Measurements from ENCODE around the gene NYNRIN.
A peak's percentile ranks its signal among the peaks of the same experiment; 100 is the strongest.
"Not testable (repeated sequence)": the region's sequence is repeated elsewhere in the genome, so short reads cannot be mapped to it uniquely, and the experiment has no call there.

The NYNRIN gene

DNA sequence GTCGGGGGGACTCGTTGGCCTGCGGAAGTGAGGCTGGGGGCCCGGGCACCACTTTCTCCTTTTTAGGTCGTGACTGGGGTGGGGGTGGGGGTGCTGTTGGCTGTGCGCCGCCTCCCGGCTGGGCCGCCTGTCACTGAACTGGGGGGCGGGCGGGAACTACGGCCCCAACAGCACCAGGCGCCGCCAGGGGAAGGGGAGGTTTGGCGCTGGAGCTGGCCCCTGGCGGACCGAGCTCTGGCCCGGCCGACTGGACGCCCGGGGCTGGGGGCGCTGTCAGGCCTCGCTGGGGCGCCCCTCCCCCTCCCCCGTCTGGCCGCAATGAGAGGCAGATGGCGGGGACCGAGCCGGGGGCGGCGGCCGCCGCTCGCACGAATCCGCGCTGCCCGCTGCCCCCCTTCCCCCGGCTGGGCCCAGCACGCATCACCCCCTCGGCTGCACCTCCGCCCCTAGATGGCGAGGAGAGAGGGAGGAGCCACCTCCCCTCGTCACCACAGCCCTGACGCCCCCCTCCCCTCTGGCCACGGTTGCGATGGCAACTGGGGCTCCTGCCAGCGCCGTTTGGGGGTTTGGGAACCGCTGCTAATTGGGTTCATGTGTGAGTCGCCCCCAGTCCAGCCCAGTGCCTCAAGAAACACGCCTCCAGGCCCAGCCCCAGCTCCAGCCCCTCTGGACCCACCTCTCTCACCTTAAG lies 30.1 kb upstream of the NYNRIN start:
- intact Hi-C loops (cut with DNase I): no loop called here
- peak in 27 of 42 donors; percentile 8 to 66 (median 32) for DNase-seq

DNA sequence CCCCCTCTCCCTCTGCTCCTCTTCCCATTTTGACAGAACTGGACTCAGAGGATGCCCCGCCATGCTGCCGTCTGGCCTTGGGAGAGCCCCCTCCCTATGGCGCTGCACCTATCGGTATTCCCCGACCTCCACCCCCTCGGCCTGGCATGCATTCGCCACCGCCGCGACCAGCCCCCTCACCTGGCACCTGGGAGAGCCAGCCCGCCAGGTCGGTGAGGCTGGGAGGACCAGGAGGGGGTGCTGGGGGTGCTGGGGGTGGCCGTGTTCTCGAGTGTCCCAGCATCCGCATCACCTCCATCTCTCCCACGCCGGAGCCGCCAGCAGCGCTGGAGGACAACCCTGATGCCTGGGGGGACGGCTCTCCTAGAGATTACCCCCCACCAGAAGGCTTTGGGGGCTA lies 29.3 kb upstream of the NYNRIN start:
- intact Hi-C loops (cut with DNase I): no loop called here
- DNase-seq: no peak

DNA sequence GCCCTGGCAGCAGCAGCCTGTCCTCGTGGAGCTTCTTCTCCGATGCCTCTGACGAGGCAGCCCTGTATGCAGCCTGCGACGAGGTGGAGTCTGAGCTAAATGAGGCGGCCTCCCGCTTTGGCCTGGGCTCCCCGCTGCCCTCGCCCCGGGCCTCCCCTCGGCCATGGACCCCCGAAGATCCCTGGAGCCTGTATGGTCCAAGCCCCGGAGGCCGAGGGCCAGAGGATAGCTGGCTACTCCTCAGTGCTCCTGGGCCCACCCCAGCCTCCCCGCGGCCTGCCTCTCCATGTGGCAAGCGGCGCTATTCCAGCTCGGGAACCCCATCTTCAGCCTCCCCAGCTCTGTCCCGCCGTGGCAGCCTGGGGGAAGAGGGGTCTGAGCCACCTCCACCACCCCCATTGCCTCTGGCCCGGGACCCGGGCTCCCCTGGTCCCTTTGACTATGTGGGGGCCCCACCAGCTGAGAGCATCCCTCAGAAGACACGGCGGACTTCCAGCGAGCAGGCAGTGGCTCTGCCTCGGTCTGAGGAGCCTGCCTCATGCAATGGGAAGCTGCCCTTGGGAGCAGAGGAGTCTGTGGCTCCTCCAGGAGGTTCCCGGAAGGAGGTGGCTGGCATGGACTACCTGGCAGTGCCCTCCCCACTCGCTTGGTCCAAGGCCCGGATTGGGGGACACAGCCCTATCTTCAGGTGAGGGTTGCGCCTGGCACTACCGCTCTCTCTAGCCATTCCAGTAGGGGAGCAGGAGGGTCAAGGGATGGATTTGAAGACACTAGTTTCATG lies 28.7 kb upstream of the NYNRIN start:
- intact Hi-C loops (cut with DNase I): no loop called here
- DNase-seq: no peak

DNA sequence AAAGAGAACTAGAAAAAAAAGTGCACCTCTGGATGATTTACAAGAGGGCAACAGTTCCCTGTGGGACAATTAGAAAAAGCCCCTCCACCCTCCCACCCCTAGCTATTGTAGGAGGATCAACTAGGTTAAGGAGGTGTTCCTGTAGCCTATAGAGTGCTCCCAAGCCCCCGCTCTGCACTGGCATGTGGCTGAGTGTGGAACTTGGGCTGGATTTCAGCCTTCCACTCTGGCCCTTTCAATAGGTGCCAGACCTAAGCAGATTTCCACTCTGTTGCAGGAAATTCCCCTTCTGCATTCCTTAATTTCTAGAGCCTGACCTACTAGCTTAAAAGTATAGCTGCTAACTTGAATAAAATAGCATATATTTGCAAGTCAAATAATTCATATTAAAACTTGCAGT lies 28.1 kb upstream of the NYNRIN start:
- intact Hi-C loops (cut with DNase I): no loop called here

DNA sequence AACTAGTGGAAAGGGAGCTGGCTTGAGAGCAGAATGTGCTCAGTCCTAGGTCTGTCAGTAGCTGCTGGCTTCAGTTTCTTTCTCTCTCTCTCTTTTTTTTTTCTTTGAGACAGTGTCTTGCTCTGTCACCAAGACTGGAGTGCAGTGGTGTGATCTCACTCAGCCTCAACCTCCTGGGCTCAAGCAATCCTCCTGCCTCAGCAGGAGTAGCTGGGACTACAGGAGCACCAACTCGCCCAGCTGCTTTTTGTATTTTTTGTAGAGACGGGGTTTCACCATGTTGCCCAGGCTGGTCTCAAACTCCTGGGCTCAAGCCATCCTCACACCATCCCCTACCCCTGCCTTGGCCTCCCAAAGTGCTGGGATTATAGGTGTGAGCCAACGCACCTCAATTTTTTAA lies 27.2 kb upstream of the NYNRIN start:
- DNase-seq; intact Hi-C loops (cut with DNase I): not testable (repeated sequence)

More for the DNA sequence above, 28.1 kb upstream of the NYNRIN start:
- no peak for DNase-seq

DNA sequence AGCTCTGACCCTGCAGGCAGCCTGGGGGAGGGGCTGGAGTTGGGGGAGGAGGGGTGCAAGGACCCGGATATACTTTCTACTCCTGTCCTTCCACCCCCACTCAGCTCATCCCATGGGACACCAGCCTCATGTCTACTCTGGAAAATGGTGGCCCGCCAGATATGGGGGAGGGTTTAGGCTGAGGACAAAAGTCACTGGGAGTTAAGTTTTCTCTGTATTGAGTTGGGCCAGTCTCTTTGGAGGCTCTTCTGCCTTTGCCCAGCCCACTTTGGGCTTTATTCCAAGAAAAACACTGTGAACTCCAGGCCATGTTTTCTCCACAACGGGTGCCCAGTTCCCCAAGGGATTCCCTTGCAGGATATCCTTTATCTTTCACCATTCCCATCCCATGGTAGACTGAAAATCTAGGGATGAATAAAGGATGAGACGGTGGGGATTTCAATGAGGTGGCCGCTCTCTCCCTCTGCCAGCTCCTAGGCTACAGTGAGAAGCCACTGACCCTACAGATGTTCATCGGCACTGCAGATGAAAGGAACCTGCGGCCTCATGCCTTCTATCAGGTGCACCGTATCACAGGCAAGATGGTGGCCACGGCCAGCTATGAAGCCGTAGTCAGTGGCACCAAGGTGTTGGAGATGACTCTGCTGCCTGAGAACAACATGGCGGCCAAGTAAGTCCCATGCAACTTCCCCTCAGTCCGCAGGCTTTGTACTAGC lies 25.9 kb upstream of the NYNRIN start:
- DNase-seq: no peak

DNA sequence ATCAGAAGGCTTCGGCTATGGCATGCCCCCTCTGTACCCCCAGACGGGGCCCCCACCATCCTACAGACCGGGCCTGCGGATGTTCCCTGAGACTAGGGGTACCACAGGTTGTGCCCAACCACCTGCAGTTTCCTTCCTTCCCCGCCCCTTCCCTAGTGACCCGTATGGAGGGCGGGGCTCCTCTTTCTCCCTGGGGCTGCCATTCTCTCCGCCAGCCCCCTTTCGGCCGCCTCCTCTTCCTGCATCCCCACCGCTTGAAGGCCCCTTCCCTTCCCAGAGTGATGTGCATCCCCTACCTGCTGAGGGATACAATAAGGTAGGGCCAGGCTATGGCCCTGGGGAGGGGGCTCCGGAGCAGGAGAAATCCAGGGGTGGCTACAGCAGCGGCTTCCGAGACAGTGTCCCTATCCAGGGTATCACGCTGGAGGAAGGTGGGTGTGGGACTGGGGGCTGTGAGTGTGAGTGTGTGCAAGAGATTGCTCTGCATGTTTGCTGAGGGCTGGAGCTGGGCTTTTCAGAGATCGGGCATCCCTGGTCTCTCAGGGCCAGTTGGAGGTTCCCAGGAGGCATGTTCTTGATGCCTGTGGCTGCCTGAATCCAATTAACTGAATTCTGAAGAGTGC lies 22.2 kb upstream of the NYNRIN start:
- DNase-seq: no peak
- intact Hi-C loops (cut with DNase I): no loop called here

More for the DNA sequence above, 25.9 kb upstream of the NYNRIN start:
- intact Hi-C loops (cut with DNase I): no loop called here

DNA sequence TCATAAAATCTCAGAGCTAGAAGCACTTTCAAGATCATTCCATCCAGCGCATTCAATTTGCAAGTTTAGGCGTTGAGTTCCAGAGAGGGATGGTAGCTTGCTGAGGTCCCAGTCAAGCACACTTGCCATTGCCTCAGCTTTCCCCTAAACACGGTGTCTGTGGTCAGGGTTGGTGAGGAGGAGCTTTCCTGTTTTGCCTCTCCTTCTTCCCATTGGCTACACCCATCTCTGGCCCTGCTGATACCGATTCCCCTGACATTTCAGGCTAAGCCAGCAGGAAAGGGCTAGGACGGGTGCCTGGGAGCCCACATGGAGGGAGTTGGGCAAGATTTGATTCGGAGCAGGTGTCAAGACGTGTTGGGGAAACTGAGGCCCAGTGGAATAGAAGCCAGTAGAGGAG lies 21.7 kb upstream of the NYNRIN start:
- intact Hi-C loops (cut with DNase I): no loop called here
- no peak for DNase-seq

DNA sequence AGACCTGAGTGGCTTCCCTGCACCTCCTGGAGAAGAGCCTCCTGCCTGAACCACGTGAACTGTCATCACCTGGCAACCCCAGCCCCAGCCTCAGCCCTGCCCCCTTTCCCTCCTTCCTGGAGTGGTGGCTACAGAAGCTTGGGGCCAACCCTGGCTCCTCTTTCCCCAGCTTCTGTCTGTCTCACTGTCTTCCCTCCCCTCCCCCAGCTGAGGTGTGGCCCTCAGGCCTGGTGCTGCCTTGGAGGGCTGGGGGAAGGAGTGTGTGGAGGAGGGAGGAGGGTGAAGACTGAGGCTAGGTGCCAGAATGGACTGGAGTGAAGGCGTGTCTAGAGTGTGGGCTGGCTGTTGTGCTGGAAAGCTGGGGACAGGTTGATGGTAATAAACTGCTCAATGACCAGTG lies 21.1 kb upstream of the NYNRIN start:
- DNase-seq: peak in 1 of 42 donors; percentile 8

DNA sequence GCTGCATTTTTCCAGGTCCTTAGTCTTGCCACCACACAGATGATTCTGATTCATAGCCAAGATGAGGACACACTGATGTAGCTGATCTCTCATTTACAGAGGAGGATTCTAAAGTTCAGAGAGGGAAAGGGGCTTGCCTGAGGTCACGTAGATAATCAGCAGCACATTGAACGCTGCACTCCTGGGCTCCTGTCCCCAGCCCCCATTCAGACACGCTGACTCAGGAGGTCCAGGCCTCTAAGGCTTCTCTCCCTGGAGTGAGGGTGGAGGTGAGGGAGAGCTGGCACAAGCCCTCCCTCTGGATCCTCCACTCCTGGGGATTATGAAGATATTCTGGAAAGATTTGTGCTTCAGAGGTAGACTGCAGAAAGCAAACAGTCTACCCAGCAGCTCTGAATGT lies 20.5 kb upstream of the NYNRIN start:
- peak in 1 of 42 donors; percentile 12 for DNase-seq
- intact Hi-C loops (cut with DNase I): no loop called here

More for the DNA sequence above, 21.1 kb upstream of the NYNRIN start:
- intact Hi-C loops (cut with DNase I): no loop called here

DNA sequence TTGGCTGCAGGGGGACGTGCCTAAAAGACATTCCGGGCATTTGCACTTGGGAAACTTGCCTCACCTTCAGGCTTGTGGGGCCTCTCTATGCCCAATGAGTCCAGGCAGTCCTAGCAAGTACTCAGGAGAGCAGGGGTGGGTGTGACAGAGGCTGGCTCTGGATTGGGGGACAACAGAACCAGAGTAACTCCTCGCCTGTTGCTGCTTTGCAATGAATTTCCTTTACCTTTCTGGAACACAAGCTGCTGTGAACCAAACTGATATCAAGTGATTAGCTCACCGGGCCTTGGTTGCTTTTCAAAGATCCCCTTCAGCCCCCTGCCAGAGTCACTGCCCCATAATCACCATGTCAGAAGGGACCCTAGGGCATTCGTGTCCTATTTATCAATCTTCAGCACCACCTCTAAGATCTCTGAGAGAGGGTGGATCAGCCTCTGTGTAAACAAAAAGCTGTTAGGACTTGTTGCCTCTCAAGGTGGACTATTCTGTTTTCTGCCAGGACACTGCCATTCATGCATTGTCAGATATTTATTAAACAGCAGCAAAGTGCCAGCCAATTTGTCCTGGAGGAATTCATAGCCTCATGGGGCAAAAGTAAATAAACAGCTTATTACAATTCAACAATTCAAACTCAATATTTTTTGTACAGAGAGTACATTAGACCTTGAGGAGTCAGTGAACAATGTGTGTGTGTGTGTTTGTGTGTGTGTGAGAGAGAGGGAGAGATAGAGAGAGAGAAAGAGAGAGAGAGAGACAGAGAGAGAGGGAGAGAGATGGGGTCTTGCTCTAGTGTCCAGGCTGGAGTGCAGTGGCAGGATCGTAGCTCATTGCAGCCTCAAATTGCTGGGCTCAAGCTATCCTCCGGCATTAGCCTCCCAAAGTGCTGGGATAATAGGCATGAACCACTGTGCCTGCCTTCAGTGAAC lies 19.6 kb upstream of the NYNRIN start:
- DNase-seq: peak in 1 of 42 donors; percentile 21
- intact Hi-C loops (cut with DNase I): no loop called here

DNA sequence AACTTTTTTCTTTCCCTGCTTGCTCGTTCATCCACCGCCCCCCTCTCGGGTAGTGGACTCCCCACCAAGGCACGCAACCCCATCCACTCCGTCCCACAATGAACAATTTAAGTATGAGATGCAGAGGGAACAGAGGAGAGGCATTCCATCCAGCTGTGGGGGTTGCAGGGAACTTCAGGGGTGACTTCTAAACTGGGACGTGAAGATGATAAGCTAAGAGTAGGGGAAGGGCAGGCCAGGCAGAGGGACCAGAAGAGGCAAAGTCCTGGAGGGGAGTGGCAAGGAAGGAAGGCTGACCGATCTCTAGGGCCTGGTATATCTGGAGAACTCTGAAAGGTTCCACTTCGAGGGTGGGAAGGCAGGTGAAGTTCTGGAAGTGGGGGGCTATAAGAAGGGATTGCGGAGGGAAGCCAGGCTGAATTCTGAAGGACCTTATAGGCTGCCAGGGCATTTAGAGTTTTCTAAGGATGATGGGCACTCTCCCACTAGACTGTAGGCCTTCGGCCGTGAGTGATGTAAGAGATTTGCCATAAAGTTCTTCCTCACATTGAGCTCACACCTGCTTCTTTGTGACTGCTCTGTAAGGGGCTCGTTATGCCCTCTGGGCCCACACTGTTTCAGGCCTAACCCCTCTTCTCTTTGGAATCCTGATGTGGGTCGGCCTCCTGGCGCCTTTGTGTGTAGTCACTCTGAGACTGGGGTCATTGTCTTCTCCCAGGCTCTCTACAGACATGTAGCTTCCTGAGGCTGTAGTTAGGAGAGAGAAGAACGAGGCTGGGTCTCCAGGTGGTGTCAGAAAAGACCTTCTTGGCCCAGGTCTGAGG lies 18.7 kb upstream of the NYNRIN start:
- intact Hi-C loops (cut with DNase I): no loop called here
- DNase-seq: peak in 1 of 42 donors; percentile 12

DNA sequence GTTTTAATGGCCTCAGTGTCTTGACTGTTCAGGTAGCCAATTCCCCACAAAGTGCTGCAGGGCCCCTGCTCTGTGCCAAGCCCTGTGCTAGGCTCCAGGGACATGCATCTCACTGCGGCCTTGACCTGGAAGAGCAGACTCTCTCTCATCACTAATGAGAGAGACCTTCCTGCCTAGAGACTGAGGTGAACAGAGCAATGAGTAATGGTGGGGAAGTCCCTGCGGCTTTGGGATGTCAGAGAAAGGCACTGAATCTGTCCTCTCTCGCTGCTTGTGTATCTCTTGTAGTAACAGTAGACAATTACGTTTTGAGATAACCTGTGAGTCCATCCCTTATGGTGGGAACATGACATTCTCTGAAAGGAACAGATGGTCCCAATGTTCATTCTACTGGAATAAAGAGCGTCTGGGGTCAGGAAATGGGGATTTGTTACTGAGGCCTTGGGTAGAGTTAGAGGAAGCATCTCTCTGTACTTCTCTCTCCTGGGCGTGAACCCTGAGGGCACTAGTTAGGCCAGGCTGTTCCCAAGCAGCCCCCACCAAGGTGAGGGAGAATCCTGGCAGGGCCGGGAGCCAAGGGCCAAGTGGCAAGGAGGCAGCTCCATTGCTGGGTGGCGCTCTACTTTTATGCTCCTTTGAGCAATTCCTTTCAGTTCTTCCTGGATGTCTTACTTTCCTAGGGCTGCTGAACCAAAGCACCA lies 17.3 kb upstream of the NYNRIN start:
- peak in 1 of 42 donors; percentile 26 for DNase-seq
- intact Hi-C loops (cut with DNase I): no loop called here

DNA sequence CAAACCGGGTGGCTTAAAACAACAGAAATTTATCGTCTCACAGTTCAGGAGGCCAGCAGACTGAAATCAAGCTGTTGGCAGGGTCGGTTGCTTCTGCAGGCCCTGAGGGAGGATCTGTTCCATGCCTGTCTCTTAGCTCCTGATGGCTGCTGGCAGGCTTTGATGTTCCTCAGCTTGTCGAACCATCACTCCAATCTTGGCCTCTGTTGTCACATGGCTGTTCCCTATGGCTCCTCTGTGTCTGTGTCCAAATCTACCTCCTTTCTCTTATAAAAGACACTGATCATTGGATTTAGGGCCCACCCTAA lies 16.8 kb upstream of the NYNRIN start:
- intact Hi-C loops (cut with DNase I): no loop called here
- no peak for DNase-seq

DNA sequence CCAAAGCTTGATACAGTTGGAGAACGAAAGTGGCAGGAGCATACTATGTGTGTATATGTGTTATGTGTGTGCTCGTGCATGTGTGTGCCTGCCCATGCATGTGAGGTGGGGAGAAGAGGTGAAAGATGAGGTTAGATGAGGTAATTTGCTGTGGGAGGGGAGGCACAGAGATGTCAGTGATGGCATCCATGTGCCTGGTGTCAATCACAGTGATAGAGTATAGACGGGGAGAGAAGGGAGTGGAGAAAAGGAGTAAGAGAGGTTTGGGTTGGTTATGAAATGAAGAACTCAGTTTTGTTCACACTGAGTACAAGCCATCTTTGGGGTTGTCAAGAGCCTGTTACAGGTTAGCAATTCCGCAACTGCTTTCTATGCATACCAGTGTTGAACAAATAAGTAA lies 14.6 kb upstream of the NYNRIN start:
- intact Hi-C loops (cut with DNase I): no loop called here
- DNase-seq: no peak

DNA sequence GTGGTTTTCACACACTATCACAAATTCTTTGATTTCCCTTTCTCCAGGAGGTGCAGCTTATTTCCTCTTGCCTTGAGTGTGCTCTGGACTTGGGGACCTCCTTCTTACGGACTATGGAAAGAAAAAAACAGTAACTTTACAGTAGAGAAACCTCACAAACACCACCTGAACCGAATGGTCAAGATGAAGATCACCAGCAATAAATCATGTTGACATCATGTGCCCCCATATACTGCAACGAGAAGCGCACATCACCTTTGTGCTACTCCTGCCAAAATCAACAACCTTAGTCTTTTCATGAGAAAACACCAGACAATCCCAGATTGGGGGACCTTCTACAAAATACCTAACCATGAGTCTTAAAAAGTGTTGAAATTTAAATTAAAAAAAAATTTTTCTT lies 13.3 kb upstream of the NYNRIN start:
- DNase-seq: no peak
- intact Hi-C loops (cut with DNase I): no loop called here

DNA sequence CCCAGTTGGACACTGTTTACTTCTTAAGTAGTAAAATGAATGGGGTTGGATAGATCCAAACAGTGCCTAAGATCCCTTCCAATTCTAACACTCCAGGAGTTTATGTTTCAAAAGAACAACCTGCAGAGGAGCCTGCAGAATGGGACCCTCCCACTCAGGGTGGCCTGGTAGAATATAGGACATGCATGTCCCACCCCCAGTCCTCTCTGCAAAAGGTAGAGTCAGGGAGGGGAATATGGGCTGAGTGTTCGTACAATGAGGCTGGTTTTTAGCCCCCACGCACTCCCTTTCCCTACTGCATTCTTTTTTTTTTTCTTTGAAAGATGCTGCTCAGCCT lies 11.8 kb upstream of the NYNRIN start:
- no peak for DNase-seq

More for the DNA sequence above, 11.8 kb upstream of the NYNRIN start:
- intact Hi-C loops (cut with DNase I): no loop called here
